GM19438 (cell line): ENCODE data around the gene RNU6-1.

ENCODE experiments used
- ATAC-seq: cut with Tn5 transposase; IDR thresholded peaks from one replicate; pipeline ENCODE4 v1.9.1; 2021; ENCODE audit warnings: low read depth; ENCODE audit not compliant: unreplicated experiment

RNU6-1 gene

GRCh38 chr15:67822537-67823313 is 17.1 kb downstream of the RNU6-1 start:
- ATAC-seq, result no peak

GRCh38 chr15:67821784-67822440 is 17.9 kb downstream of the RNU6-1 start:
- no peak for ATAC-seq

GRCh38 chr15:67820992-67821783 is 18.7 kb downstream of the RNU6-1 start:
- no peak for ATAC-seq

DNA sequence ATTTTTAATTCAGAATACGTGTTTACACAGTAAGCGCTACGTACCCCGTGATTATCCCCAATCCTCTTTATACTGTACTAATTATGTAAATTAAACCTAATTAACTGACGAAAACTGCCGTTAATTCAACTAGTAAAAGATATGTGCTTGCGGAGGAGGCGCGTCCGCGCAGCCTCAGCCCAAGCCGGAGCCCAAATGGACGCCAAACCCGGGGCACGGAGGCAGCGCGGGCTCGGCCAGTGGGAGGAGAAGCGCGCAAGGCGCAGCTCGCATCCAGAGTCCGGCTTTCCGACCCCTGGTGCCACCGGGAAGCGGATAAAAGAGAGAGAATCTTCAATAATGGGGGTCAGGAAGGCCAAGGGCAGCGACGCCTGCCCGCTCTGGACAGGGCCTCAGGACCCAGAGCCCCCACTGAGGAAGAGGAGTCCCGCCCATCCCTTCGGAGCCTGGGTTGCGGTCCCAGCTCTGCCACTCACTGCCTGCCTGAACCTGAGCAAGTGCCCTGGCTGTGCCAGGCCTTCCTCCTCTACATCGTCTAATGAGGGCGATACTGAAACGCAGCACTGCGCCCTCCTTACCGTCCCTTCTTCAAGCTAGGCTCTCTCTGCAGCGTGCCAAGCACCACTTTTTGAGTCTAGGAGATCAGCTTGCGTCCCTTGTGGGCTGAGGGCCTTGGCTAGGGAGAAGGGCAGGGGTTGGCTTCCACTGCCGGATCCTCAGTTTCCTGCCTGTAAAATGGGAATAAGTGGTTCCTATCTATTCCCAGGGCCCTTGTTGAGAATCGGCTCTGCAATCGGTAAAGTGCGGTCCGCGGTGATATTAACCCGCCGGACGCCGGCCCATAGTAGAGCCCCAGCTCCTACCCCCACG is 19.5 kb downstream of the RNU6-1 start:
- ATAC-seq, result no peak

- no peak for ATAC-seq
Measured at GRCh38 chr15:67819636-67820035, 20.2 kb downstream of the RNU6-1 start.

- no peak for ATAC-seq
Measured at GRCh38 chr15:67818464-67818863, 21.4 kb downstream of the RNU6-1 start.

DNA sequence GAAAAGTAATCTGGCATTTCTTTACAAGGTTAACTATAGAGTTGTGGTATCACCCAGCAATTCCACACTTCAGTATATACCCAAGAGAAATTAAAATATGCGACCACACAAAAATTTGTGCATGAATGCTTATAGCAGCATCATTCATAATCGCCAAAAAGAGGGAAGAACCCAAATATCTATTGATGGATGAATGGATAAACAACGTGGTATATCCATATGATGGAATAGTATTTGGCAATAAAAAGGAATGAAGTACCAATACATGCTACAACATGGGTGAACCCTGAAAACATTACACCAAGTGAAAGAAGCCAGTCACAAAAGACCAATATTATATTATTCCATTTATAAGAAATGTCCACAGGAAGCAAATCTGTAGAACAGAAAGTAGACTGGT is 23.2 kb downstream of the RNU6-1 start:
- no peak for ATAC-seq

- no peak for ATAC-seq
Measured at GRCh38 chr15:67815036-67815592, 24.7 kb downstream of the RNU6-1 start.

DNA sequence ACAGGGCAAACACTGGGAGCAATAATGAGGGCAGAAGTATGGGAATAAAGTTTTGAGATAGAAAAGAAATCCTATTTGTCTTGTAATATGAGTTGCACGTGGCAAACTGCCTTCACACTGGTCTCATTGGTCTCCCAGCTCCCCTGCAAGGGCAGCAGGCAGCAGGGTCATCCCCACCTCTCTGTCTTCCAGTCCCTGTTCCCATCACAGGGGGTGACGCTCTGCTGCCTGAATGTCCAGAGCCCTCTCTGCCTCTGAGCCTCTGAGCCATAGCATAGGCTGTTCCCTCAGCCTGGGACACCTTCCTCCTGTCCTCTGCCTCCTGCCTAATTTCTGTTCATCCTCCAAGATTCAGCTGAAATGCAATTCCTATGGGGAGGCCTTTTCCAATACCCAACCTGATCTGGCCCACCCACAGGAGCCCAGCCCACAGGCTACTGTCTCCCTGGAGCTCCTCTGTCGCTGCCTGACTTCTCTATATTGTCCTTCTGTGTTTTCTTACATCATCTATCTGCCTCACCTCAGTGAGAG is 26.7 kb downstream of the RNU6-1 start:
- ATAC-seq, result no peak

DNA sequence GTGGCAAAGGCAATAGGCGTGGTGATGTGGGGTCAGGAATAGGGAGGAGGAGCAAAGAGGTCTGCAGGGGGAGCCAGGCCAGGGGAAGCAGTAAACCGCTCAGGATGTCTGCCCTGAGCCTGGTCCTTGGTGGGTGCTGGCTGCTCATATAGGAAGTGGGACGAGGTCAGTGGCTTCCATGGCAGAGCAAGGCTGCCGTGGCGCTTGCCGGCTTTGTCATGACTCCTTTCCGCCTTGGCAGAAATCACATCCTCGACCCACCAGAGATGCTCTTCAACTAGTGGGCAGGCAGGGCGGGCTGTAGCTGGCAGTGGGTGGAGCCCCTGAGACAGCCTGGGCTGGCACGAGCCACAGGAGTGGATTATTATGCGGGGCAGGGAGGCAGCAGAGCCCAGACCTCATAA is 27.6 kb downstream of the RNU6-1 start:
- ATAC-seq, result no peak

GRCh38 chr15:67809866-67810265 is 30.0 kb downstream of the RNU6-1 start:
- ATAC-seq, result no peak

DNA sequence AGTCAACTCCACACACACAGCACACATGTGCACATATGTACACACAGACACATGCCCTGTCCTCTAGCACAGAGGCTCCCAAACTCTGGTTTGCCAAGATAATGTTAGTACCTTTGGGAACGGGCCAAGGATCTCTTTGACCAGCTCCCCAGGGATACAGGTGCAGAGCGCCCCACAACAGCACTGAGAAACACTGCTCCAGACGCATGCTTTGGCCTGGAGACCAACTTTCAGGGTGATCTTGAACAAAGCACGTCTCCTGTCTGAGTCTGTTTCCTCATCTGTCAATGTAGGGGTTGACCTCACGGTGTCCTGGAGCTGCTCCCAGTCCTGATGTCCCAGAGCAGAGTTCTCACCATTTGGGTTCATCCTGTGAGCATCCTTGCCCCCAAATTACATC is 30.4 kb downstream of the RNU6-1 start:
- no peak for ATAC-seq

DNA sequence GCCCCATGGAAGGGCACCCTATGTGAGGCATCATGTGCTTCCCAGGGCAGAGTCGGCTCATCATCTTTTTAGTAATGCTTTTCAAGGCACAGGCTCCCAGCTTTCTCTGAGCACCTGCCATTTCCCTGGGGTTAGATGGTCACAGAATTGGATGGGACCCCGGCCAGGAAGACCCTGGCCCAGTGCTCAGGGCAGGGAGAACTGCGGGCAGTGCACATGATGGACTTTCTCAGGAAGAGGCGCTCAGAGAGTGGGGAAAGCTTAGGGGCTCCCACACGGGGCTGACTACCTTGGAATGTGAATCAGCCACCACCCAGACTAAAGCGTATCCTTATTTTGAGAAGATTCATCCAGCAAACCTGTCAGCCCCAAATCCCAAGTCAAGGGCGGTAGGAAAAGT is 31.0 kb downstream of the RNU6-1 start:
- ATAC-seq, result no peak

DNA sequence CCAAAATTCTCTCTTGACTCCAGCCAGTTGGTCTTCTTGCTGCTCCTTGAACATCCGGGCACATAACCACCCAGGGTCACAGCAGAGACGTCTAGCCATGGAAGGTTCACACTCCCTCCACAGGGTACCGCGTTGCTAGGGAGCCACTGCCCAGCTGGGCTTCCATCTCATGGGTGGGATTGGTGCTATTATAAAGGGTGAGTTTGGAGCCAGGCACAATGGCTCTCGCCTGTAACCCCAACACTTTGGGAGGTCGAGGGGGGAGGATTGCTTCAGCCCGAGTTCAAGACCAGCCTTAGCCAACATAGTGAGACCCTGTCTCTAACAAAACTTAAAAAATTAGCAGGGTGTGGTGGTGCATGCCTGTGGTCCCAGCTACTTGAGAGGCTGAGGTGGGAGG is 32.0 kb downstream of the RNU6-1 start:
- no peak for ATAC-seq

- no peak for ATAC-seq
Measured at GRCh38 chr15:67807141-67807540, 32.7 kb downstream of the RNU6-1 start.

GRCh38 chr15:67806536-67806935 is 33.3 kb downstream of the RNU6-1 start:
- ATAC-seq, result no peak

DNA sequence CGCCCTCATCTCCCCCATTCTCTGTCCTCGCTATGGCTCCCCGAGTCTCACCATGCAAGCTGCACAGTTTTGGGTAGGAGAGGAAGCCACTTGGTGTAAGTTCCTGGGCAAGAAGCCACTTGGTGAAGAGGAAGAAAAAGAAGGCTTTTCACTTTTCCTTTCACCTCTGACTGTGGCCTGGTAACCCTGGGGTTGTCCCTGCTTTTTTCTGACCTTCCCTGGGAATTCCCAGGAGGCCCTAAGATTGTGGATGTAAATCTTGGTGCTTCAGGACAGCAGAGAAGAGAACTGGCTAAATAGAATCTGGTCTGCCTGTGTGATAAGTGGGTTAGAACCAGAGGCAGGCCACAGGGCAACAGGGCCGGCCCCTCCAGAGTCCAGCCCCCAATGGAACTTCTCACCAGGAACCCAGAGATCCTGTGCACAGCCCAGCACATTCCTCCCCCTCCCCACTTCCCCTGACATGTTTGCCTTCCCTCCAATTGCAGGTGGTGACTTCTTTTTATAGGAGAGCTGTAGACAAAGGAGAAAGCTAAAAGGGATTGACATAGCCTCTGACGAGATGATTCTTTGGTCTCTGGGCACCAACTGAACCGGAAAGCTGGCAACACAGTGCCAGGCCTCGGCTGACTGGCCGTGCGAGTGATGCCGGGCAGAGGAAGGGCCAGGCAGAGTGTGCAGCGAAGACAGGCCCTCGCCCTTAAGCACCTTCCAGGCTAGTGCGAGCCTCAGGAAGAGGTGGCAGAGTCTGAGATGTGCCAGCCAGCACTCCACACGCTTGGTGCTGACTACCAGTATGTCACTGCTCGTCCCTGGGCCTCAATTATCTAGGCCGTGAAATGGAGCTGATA is 34.0 kb downstream of the RNU6-1 start:
- no peak for ATAC-seq

- no peak for ATAC-seq
Measured at GRCh38 chr15:67805008-67805665, 34.7 kb downstream of the RNU6-1 start.
